Measurements from ENCODE around the gene GOLGB1.

The GOLGB1 gene

DNA sequence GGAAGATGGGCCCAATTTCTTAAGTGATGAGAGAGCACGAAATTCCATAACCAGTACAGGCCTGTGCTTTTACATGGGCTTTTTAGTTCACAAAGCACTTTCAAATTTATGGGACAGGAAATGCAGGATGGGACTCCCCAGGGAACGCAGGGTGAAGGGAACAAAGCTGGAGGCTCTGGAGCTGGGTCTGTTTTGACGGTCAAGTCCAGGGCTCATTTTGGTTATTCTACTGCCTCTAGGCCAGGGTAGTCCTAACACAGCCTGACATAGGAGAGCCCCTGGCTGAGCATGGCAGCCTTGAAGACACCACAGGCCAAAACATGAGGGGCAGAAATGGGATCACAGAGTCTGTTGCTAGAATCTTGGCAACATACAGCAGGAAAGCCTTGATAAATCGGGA, 122.3 kb downstream of the GOLGB1 start:
- no peak for DNase-seq (ENCODE audit: low spot score)

DNA sequence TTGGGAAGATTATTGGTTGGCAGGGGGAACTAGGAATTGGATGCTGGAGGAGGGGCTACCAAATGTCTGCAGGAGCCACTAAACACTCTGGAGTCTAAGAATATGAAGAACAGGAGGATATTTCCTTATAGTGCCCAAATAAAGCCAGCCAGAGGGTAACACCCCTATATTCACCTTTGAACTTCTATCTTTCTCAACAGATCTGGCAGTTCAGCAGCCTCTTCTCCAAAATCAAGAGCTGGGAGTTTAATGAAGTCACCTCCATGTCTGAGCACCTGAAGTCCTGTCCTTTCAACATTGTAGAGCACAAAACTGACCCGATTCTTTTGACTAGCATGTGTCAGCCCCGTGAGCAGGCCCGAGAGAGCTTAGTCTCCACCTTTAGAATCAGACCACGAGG, 123.0 kb downstream of the GOLGB1 start:
- no peak for DNase-seq (ENCODE audit: low spot score)

DNA sequence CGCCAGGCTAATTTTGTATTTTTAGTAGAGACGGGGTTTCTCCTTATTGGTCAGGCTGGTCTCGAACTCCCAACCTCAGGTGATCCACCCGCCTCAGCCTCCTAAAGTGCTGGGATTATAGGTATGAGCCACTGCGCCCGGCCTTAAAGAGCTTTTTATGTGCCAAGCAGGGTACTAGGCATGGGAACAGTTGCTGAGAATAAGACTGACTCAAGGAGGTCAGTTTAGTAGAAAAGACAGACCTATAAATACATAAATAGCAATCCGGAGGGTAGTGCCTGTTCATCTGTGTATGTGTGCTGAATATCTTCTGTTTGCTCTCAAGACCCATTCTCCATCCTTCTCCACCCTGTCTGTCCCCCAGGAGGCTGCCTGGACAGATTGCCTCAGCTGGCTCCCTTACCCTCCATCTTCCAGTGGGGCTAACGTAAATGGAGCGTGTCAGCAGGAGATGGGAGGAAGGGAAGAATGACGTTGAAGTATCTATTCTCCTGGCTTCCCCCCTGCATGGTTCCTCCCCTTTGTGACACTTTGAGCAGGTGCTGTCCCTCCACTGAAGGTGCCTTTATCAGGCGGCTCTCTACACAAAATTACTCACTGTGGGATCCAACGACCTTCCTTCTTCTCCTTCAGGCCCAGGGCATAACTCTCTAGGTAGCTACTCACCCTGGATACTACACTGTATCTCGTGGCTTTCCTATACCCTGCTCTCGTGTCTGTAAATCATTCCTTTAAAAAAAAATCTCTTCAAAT, 125.2 kb downstream of the GOLGB1 start:
- no peak for DNase-seq (ENCODE audit: low spot score)

DNA sequence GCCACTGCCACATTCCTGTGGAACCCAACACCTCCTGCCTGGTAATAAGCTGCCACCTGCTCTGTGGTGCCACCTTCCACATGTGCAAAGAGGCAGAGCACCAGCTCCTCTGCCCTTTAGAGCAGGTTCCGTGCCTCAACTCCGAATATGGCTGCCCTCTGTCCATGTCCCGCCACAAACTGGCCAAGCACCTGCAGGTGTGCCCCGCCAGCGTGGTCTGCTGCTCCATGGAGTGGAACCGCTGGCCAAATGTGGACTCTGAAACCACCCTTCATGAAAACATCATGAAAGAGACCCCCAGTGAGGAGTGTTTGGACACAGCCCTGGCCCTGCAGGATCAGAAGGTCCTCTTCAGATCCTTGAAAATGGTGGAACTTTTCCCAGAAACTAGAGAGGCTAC, 128.1 kb downstream of the GOLGB1 start:
- DNase-seq (ENCODE audit: low spot score) = no peak

DNA sequence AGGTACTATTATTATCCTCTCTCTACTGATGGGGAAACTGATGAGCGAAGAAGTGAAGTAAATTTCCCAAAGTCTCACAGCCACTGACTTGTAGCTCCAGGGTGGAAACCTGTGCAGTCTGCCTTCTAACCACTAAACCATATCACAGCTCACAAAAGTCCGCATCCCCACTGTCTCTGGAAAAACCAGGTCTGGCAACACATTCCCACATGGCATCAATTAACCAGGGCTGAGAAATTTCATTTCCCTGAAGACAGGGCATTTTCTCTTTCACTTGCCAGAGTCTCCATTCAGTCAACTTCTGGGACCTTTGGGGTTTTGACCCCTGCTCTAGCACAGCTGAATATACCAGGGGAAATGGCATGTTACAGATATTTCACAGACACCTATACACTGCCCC, 129.8 kb downstream of the GOLGB1 start:
- DNase-seq (ENCODE audit: low spot score) = no peak
